ENCODE measurements around the gene HOXA6.

DNA sequence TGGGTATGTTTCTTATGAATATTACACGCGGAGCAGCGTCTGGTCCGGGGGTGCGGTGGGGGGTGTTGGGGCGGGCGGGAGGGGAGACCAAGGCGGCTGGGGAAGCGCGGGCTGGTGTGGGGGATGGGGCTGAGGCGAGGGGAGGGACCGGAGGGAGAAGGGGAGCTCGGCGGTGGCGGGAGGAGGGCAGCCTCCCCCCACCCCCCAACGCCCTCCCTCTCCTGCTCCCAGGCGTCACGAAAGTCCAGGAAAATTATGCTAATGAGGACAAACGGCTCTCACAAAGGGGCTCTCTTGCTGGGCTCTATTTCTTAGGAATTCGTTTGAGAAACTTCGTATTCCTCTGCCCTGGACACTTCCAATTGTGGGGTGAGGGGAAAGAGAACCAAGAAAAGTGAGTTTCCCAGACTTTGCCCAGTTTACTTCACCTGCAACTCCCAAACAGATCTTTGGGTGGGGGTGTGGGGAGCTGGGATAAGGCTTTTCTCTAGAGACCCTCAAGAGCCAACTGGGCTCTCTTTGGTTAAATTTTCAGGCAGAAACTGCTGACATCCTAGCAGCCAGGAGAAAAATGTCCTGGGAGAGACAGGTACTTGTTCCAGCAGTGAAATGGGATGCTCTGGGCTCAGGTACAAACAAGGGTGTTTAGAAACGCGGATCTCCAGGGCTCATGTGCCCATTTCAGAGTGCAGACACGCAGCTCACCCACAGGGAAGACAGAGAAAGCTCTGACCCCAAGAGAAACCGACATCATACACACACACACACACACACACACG is 33.4 kb downstream of the HOXA6 start:
- TF ChIP-seq, protein P1, sequence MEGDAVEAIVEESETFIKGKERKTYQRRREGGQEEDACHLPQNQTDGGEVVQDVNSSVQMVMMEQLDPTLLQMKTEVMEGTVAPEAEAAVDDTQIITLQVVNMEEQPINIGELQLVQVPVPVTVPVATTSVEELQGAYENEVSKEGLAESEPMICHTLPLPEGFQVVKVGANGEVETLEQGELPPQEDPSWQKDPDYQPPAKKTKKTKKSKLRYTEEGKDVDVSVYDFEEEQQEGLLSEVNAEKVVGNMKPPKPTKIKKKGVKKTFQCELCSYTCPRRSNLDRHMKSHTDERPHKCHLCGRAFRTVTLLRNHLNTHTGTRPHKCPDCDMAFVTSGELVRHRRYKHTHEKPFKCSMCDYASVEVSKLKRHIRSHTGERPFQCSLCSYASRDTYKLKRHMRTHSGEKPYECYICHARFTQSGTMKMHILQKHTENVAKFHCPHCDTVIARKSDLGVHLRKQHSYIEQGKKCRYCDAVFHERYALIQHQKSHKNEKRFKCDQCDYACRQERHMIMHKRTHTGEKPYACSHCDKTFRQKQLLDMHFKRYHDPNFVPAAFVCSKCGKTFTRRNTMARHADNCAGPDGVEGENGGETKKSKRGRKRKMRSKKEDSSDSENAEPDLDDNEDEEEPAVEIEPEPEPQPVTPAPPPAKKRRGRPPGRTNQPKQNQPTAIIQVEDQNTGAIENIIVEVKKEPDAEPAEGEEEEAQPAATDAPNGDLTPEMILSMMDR (conservative IDR thresholded peaks at IDR 0.05; ENCODE audit: low read length): no peak
- no peak for TF ChIP-seq EZH2phosphoT487 (IDR thresholded peaks at IDR 0.05; ENCODE audit: borderline replicate concordance, low read depth, low read length)
